PC-3 (cell line): ENCODE measurements around the gene EEIG2. TPM values are rescaled to one million over a fixed set of nuclear protein-coding genes. Genes with fewer than 3 reads are reported as not detected.

Experiments used
- ATAC-seq: fragments of 200-7000 bp; cut with Tn5 transposase; 2 replicates; pipeline ENCODE4 v1.9.1; 2020; ENCODE audit warnings: mild to moderate bottlenecking, moderate library complexity
- BruUV-seq: library from RNA; stranded (reverse); fragments of 400-500 nt; replicated peaks from 2 replicates; lab custom pipeline; 2021; lab: Mats Ljungman, UMichigan
- CTCF ChIA-PET: fragments of 300-600 bp; sonication (Branson Sonifier 250); formaldehyde crosslinking; loops from one replicate; lab custom pipeline; 2022; ENCODE audit warnings: antibody characterized with exemption; lab: Charles Lee
- POLR2A ChIA-PET: fragments of 300-600 bp; sonication (Branson Sonifier 250); formaldehyde crosslinking; loops from one replicate; lab custom pipeline; 2022; ENCODE audit warnings: antibody characterized with exemption; ENCODE audit not compliant: unreplicated experiment; lab: Charles Lee
- DNase-seq: peaks from one replicate; pipeline ENCODE4 v3.0.0-alpha.2; 2015
- H2AFZ ChIP-seq: fragments of 300-600 bp; sonication (generic); 2 replicates; pipeline ENCODE4 v1.6.0; 2016; ENCODE audit warnings: antibody characterized with exemption, low read length
- H3F3A ChIP-seq: fragments of 300-600 bp; sonication (generic); one replicate; pipeline ENCODE4 v1.6.0; 2017; ENCODE audit warnings: antibody characterized with exemption, low read length, control low read depth, mild to moderate bottlenecking; ENCODE audit not compliant: unreplicated experiment
- H3K27ac ChIP-seq: fragments of 300-600 bp; sonication (generic); 2 replicates; pipeline ENCODE4 v1.5.1; 2016; ENCODE audit warnings: mild to moderate bottlenecking, low read length
- H3K27me3 ChIP-seq: fragments of 300-600 bp; sonication (generic); 2 replicates; pipeline ENCODE4 v1.6.1; 2016; ENCODE audit warnings: low read length, mixed read lengths
- H3K36me3 ChIP-seq: fragments of 300-600 bp; sonication (generic); 2 replicates; pipeline ENCODE4 v1.6.1; 2016; ENCODE audit warnings: low read depth, mixed run types, low read length, mixed read lengths
- H3K4me1 ChIP-seq: fragments of 300-600 bp; sonication (generic); 2 replicates; pipeline ENCODE4 v1.5.1; 2016; ENCODE audit warnings: low read length; ENCODE audit not compliant: insufficient read depth
- H3K4me2 ChIP-seq: fragments of 300-600 bp; sonication (generic); 2 replicates; pipeline ENCODE4 v1.6.0; 2016; ENCODE audit warnings: low read length
- H3K4me3 ChIP-seq: fragments of 300-600 bp; sonication (generic); 2 replicates; pipeline ENCODE4 v1.5.1; 2016; ENCODE audit warnings: mild to moderate bottlenecking, low read length, mixed read lengths
- H3K79me2 ChIP-seq: fragments of 300-600 bp; sonication (generic); 2 replicates; pipeline ENCODE4 v1.6.1; 2017; ENCODE audit warnings: low read length, mixed read lengths
- H3K9ac ChIP-seq: fragments of 300-600 bp; sonication (generic); 2 replicates; pipeline ENCODE4 v1.6.0; 2016; ENCODE audit warnings: mild to moderate bottlenecking, low read length
- H3K9me2 ChIP-seq: fragments of 300-600 bp; sonication (generic); replicated peaks from 2 replicates; pipeline ENCODE4 v1.6.1; 2016; ENCODE audit warnings: mixed run types, low read length, mixed read lengths
- H3K9me3 ChIP-seq: fragments of 300-600 bp; sonication (generic); 2 replicates; pipeline ENCODE4 v1.6.1; 2016; ENCODE audit warnings: low read length, mixed read lengths
- H4K20me1 ChIP-seq: fragments of 300-600 bp; sonication (generic); 2 replicates; pipeline ENCODE4 v1.6.1; 2016; ENCODE audit warnings: low read length, mixed read lengths
- EZH2 ChIP-seq: fragments of 300-600 bp; sonication (generic); IDR thresholded peaks from one replicate; pipeline ENCODE4 v1.6.1; 2017; ENCODE audit warnings: antibody characterized with exemption, mild to moderate bottlenecking, low read length; ENCODE audit not compliant: unreplicated experiment
- EZH2phosphoT487 ChIP-seq: fragments of 300-600 bp; sonication (generic); IDR thresholded peaks from 2 replicates; pipeline ENCODE4 v1.6.1; 2018; ENCODE audit warnings: mild to moderate bottlenecking, antibody characterized with exemption, low read length, borderline replicate concordance
- intact Hi-C: fragments of 100-400 bp; cut with micrococcal nuclease; formaldehyde crosslinking; loops from 2 replicates; pipeline ENCODE4 v1.9.0; 2023
- total RNA-seq: library from RNA; depleted of rRNA; stranded (reverse); fragments of >200 nt; gene quantifications from 2 replicates; pipeline ENCODE4 v1.2.3, GENCODE V29; 2014
- TF ChIP-seq, protein P1 (sequence below): fragments of 300-600 bp; sonication (generic); conservative IDR thresholded peaks from 2 replicates; pipeline ENCODE4 v1.5.1; 2017; ENCODE audit warnings: antibody characterized with exemption, low read depth, mild to moderate bottlenecking, low read length

EEIG2 gene
- total RNA-seq, 1 experiment from 2014 or later, result 6.2 TPM

DNA sequence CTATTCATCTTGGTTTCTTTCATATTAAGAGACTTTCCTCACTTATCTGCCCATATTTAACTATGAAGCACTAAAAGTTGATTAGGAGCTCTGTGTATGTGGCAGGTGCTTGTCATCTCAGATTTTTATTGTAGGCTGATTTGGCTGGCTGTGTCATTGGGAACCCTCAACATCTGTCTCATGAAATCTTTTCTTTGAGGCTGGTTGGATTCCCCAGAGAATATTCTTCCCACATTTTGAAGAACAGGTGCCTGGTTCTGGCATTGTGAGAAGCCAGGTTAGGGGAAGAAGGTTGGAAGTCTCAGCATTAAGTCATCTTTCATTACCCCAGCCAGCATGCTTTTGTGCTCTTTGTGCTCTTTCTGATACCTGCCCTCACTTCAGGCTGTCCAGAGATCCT lies 37.1 kb downstream of the EEIG2 start:
- POLR2A ChIA-PET, result no interaction called here
- Histone ChIP-seq H3K36me3 (no peaks in the 10 kb centered on the region), H3K4me1 (peaks cover 11% of the 10 kb centered on the region)

DNA sequence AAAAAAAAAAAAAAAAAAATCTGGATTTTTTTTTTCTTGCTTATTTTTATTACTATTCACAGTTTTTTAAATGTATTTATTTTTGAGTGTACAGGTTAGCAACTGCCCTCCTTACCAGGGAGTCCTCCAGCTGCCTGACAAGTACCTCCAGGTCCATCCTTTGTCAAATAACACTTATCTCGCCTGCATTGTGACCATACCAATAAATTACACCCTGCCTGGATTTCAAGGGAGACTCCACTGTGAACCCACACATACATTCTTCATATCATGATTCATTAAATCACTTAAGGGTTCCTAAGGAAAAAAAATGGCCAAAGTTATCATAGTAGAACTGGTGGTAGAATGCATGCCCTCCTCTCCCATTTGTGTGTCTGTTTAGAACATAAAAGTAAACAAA lies 38.4 kb downstream of the EEIG2 start:
- POLR2A ChIA-PET, result no interaction called here

More for the DNA sequence above, 37.1 kb downstream of the EEIG2 start:
- no peak overlapping the region for H3K4me3 ChIP-seq
- intact Hi-C loops, result no loop called here
- H3K9me3 ChIP-seq, result no peaks in the 10 kb centered on the region
- H3K4me2 ChIP-seq, result no peak overlapping the region
- H3F3A ChIP-seq, result no peaks in the 10 kb centered on the region
- DNase-seq, result no peak
- BruUV-seq, result no TSS peak
- H3K27me3 ChIP-seq, result no peaks in the 10 kb centered on the region
- H2AFZ ChIP-seq, result no peak overlapping the region
- no peaks in the 10 kb centered on the region for H3K79me2 ChIP-seq
- H3K9ac ChIP-seq, result no peak overlapping the region
- no peaks in the 10 kb centered on the region for H3K9me2 ChIP-seq
- TF ChIP-seq EZH2phosphoT487 (no peak), EZH2 (no peak)
- TF ChIP-seq, protein P1, sequence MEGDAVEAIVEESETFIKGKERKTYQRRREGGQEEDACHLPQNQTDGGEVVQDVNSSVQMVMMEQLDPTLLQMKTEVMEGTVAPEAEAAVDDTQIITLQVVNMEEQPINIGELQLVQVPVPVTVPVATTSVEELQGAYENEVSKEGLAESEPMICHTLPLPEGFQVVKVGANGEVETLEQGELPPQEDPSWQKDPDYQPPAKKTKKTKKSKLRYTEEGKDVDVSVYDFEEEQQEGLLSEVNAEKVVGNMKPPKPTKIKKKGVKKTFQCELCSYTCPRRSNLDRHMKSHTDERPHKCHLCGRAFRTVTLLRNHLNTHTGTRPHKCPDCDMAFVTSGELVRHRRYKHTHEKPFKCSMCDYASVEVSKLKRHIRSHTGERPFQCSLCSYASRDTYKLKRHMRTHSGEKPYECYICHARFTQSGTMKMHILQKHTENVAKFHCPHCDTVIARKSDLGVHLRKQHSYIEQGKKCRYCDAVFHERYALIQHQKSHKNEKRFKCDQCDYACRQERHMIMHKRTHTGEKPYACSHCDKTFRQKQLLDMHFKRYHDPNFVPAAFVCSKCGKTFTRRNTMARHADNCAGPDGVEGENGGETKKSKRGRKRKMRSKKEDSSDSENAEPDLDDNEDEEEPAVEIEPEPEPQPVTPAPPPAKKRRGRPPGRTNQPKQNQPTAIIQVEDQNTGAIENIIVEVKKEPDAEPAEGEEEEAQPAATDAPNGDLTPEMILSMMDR, result no peak
- H3K27ac ChIP-seq, result no peak overlapping the region
- no peaks in the 10 kb centered on the region for H4K20me1 ChIP-seq
- CTCF ChIA-PET, result no interaction called here
- ATAC-seq, result no peak

DNA sequence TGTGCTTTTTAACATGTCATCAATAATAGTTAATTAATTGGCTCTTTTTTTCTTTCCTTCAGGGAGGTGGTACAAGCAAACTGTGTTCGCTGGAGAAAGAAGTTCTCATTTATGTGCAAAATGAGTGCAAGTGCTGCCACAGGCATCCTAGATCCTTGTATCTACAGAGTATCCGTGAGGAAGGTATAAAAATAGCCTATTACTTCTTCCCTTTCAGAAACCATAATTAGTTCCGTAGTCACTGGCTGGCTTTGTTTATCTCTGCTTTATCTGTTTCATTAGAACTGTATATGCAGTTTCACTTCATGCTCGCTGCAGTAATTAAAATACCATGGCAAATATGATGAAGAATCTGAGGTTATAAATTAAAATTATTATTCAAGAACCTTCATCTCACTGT lies 40.6 kb downstream of the EEIG2 start:
- TF ChIP-seq, protein P1, result no peak
- TF ChIP-seq EZH2 (no peak), EZH2phosphoT487 (no peak)
- H3K9me2 ChIP-seq, result no peaks in the 10 kb centered on the region
- no peaks in the 10 kb centered on the region for H4K20me1 ChIP-seq
- H3F3A ChIP-seq, result no peaks in the 10 kb centered on the region
- peaks cover 9% of the 10 kb centered on the region for H3K4me1 ChIP-seq
- no peak overlapping the region for H2AFZ ChIP-seq
- no peaks in the 10 kb centered on the region for H3K36me3 ChIP-seq
- no peak overlapping the region for H3K9ac ChIP-seq
- CTCF ChIA-PET, result no interaction called here
- no peaks in the 10 kb centered on the region for H3K79me2 ChIP-seq
- no peaks in the 10 kb centered on the region for H3K27me3 ChIP-seq
- H3K4me2 ChIP-seq, result no peak overlapping the region
- no TSS peak for BruUV-seq
- no peak overlapping the region for H3K4me3 ChIP-seq
- ATAC-seq (no peak), DNase-seq (no peak)
- intact Hi-C loops, result no loop called here
- POLR2A ChIA-PET, result no interaction called here
- no peak overlapping the region for H3K27ac ChIP-seq
- no peaks in the 10 kb centered on the region for H3K9me3 ChIP-seq

More for the DNA sequence above, 38.4 kb downstream of the EEIG2 start:
- no TSS peak for BruUV-seq
- Histone ChIP-seq H4K20me1 (no peaks in the 10 kb centered on the region), H3K27me3 (no peaks in the 10 kb centered on the region), H3K9ac (no peak overlapping the region), H3K4me1 (0 out of 2 replicates have a peak, but pooled peaks cover 4% of the 10 kb centered on the region), H3K36me3 (no peaks in the 10 kb centered on the region), H2AFZ (no peak overlapping the region), H3K79me2 (no peaks in the 10 kb centered on the region), H3K27ac (no peak overlapping the region), H3F3A (no peaks in the 10 kb centered on the region), H3K9me3 (no peaks in the 10 kb centered on the region), H3K4me2 (no peak overlapping the region), H3K4me3 (no peak overlapping the region), H3K9me2 (no peaks in the 10 kb centered on the region)
- intact Hi-C loops, result no loop called here
- CTCF ChIA-PET, result no interaction called here
- TF ChIP-seq, protein P1, result no peak
- TF ChIP-seq EZH2phosphoT487, result no peak
- TF ChIP-seq EZH2, result no peak
- ATAC-seq (no peak), DNase-seq (no peak)
